Spleen (tissue), 7 donors: Measurements from ENCODE around the gene BTRC.

Experiments
- POLR2AphosphoS5 ChIP-seq, 3 donors: sonication (generic); formaldehyde crosslinking; IDR thresholded peaks; one replicate each; pipeline ENCODE4 v1.5.1; 2017; ENCODE audit warnings: antibody characterized with exemption in 3 of 3
- TF ChIP-seq, protein P1 (sequence below), 11 experiments: fragments of 200-600 bp in 7 of 11; fragments of 450-650 bp in 4 of 11; sonication (generic) in 4 of 11; IDR thresholded peaks in 8 of 11; conservative IDR thresholded peaks in 3 of 11; 1 replicate in 7 of 11; 2 replicates in 4 of 11; pipeline versions ENCODE4 v1.4.0 to v1.8.0; 2016 to 2021; ENCODE audit warnings: antibody characterized with exemption in 11 of 11, inconsistent platforms in 4 of 11, mild to moderate bottlenecking in 1 of 11
- donor health status: DM: no; HTN: no; CAD: no; lungs with moderate emphysema.
- donor health status: DM: no; HTN: no; CAD: no.
- donor health status: DM: no; HTN: no; CAD: no.

DNA sequence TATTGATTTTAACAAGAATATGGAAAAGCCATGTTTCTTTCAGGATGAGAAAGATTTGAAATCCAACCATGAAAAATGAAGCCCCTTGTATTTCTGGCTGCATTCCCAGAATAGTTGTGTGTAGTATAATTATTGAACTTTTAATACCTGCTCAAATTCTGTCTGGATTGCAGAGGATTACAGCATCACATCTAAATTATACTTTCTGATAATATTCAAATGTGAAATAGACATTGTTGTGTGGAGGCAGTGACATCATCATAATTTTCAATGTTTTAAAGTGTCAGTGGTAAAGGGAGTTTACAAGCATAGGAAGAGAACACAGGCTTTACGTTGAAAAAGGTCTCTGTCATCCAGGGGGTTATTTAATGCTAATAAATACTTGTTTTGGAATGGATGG, 140.7 kb downstream of the BTRC start:
- TF ChIP-seq, protein P1, sequence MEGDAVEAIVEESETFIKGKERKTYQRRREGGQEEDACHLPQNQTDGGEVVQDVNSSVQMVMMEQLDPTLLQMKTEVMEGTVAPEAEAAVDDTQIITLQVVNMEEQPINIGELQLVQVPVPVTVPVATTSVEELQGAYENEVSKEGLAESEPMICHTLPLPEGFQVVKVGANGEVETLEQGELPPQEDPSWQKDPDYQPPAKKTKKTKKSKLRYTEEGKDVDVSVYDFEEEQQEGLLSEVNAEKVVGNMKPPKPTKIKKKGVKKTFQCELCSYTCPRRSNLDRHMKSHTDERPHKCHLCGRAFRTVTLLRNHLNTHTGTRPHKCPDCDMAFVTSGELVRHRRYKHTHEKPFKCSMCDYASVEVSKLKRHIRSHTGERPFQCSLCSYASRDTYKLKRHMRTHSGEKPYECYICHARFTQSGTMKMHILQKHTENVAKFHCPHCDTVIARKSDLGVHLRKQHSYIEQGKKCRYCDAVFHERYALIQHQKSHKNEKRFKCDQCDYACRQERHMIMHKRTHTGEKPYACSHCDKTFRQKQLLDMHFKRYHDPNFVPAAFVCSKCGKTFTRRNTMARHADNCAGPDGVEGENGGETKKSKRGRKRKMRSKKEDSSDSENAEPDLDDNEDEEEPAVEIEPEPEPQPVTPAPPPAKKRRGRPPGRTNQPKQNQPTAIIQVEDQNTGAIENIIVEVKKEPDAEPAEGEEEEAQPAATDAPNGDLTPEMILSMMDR (IDR thresholded peaks at IDR 0.05 in 8 of 11, conservative IDR thresholded peaks at IDR 0.05 in 3 of 11) = no peak
- TF ChIP-seq POLR2AphosphoS5 (IDR thresholded peaks at IDR 0.05) = no peak
